Measurements from ENCODE around the gene ZNF786.

GRCh38 chr7:149021725-149022062 lies 68.8 kb downstream of the ZNF786 start:
- TF ChIP-seq EZH2phosphoT487 (IDR thresholded peaks at IDR 0.05; ENCODE audit: insufficient read depth, low read depth): no peak
- no peak for TF ChIP-seq EZH2 (IDR thresholded peaks at IDR 0.05; ENCODE audit: insufficient read depth, poor library complexity, severe bottlenecking)
